A673 (cell line): ENCODE results near the gene NCBP2.

Experiments
- CTCF ChIP-seq: fragments of 300-800, 200-600 bp; sonication (generic); conservative IDR thresholded peaks from 2 replicates; pipeline ENCODE4 v1.5.1; 2017; ENCODE audit warnings: low read depth, mild to moderate bottlenecking, antibody characterized with exemption, low read length, moderate library complexity, mixed read lengths
- EZH2 ChIP-seq: fragments of 200-600 bp; sonication (generic); IDR thresholded peaks from 2 replicates; pipeline ENCODE4 v1.6.1; 2017; ENCODE audit warnings: borderline replicate concordance, low read depth, mild to moderate bottlenecking, mixed read lengths, antibody characterized with exemption, low read length; ENCODE audit not compliant: poor library complexity, severe bottlenecking

DNA sequence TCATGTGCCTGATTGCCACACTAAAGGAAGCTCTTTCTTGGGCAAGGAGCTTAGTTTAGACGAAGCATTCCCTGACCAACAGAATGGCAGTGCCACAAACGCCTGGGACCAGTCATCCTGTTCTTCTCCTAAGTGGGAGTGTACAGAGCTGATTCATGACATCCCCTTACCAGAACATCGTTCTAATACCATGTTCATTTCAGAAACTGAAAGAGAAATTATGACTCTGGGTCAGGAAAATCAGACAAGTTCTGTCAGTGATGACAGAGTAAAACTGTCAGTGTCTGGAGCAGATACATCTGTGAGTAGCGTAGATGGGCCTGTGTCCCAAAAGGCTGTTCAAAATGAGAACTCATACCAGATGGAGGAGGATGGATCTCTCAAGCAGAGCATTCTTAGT lies 56.2 kb downstream of the NCBP2 start:
- TF ChIP-seq CTCF (no peak), EZH2 (no peak)
